GM10248 (cell line): ENCODE results near the gene HID1.
"Not testable (repeated sequence)": the region's sequence is repeated elsewhere in the genome, so short reads cannot be mapped to it uniquely, and the experiment has no call there.

ENCODE experiments used
- CTCF ChIA-PET: fragments of 300-600 bp; sonication (Branson Sonifier 250); formaldehyde crosslinking; extraction: SDS; loops from one replicate; lab custom pipeline; 2021; ENCODE audit warnings: antibody characterized with exemption; lab: Yijun Ruan, JAX
- POLR2A ChIA-PET: fragments of 350-650 bp; sonication (Branson Sonifier 250); formaldehyde crosslinking; extraction: SDS; loops from one replicate; lab custom pipeline; 2020; ENCODE audit warnings: antibody characterized with exemption; lab: Yijun Ruan, JAX
- DNase-seq: peaks from one replicate; pipeline ENCODE4 v3.0.0; 2012; ENCODE audit errors: extremely low spot score
- CTCF ChIP-seq: IDR thresholded peaks from 2 replicates; pipeline ENCODE4 v1.5.1; 2012; ENCODE audit warnings: mild to moderate bottlenecking, low read depth; ENCODE audit errors: extremely low read depth, missing control alignments, control extremely low read depth

Gene HID1

GRCh38 chr17:74916136-74916850 lies 56.3 kb downstream of the HID1 start:
- ChIA-PET POLR2A (interaction anchor here (0.6 kb wide), 1 partner anchor 852 kb away, joined by 3 read pairs; no protein-coding TSS in a partner anchor), CTCF (interaction anchor here (1.0 to 5.0 kb wide), 3 partner anchors 10 to 45 kb away, joined by 3 to 32 read pairs (median 6); no protein-coding TSS in a partner anchor)
- DNase-seq: no peak
- TF ChIP-seq CTCF: no peak

GRCh38 chr17:74911423-74911822 lies 61.1 kb downstream of the HID1 start:
- POLR2A ChIA-PET, DNase-seq: not testable (repeated sequence)
- CTCF ChIA-PET: interaction anchor here (1.6 kb wide), 1 partner anchor 51 kb away, joined by 3 read pairs; no protein-coding TSS in a partner anchor

- CTCF ChIA-PET, DNase-seq, POLR2A ChIA-PET: not testable (repeated sequence)
Observed at GRCh38 chr17:74909097-74909496, 63.5 kb downstream of the HID1 start.

GRCh38 chr17:74907012-74907411 lies 65.5 kb downstream of the HID1 start:
- CTCF ChIA-PET: interaction anchor here (1.1 to 1.7 kb wide), 3 partner anchors 50 to 55 kb away, joined by 5 read pairs; no protein-coding TSS in a partner anchor
- POLR2A ChIA-PET: no interaction called here
- DNase-seq: no peak
- no peak for TF ChIP-seq CTCF

GRCh38 chr17:74906214-74906793 lies 66.3 kb downstream of the HID1 start:
- CTCF ChIA-PET: interaction anchor here (1.1 to 1.7 kb wide), 4 partner anchors 10 to 56 kb away, joined by 5 to 6 read pairs (median 5); no protein-coding TSS in a partner anchor
- DNase-seq, POLR2A ChIA-PET: not testable (repeated sequence)

- TF ChIP-seq CTCF: no peak
- POLR2A ChIA-PET: no interaction called here
- CTCF ChIA-PET: interaction anchor here (1.3 kb wide), 1 partner anchor 9 kb away, joined by 4 read pairs; no protein-coding TSS in a partner anchor
- no peak for DNase-seq
Observed at GRCh38 chr17:74904687-74905409, 67.7 kb downstream of the HID1 start.

- CTCF ChIA-PET: interaction anchor here (1.0 to 1.1 kb wide), 2 partner anchors 20 to 35 kb away, joined by 3 read pairs; partner anchors contain the start of gene OTOP2
- POLR2A ChIA-PET: no interaction called here
- TF ChIP-seq CTCF: no peak
- DNase-seq: no peak
Observed at GRCh38 chr17:74903671-74904070, 68.9 kb downstream of the HID1 start.
